Activated CD4-positive, alpha-beta T cell treated with anti-CD3 and anti-CD28 coated beads, Interleukin-2, amount 50 U/mL, for 16 hours (primary cell): ENCODE measurements around the gene TUBAL3.

ENCODE experiments used
- DNase-seq: peaks from one replicate; pipeline ENCODE4 v3.0.0-alpha.2; 2020

The TUBAL3 gene

GRCh38 chr10:5373891-5374611 lies 30.6 kb downstream of the TUBAL3 start:
- DNase-seq, result no peak

- no peak for DNase-seq
These were observed 31.3 kb downstream of the TUBAL3 start for GRCh38 chr10:5373307-5373706.

- DNase-seq, result no peak
These were observed 33.9 kb downstream of the TUBAL3 start for GRCh38 chr10:5370493-5371352.

GRCh38 chr10:5369362-5370158 lies 35.1 kb downstream of the TUBAL3 start:
- DNase-seq, result no peak

- DNase-seq, result no peak
These were observed 38.7 kb downstream of the TUBAL3 start for GRCh38 chr10:5365928-5366327.

- DNase-seq, result no peak
These were observed 39.7 kb downstream of the TUBAL3 start, which contains the start of gene UCN3 for GRCh38 chr10:5364890-5365338. Gene UCN3, plus strand, starts transcription at chr10:5364966. Its CDS starts 8,755 bp downstream, at chr10:5373721.

- no peak for DNase-seq
These were observed 40.3 kb downstream of the TUBAL3 start for GRCh38 chr10:5364374-5364773.

GRCh38 chr10:5362873-5363272 lies 41.8 kb downstream of the TUBAL3 start:
- no peak for DNase-seq

- peak; percentile 4 for DNase-seq
These were observed 42.7 kb downstream of the TUBAL3 start for GRCh38 chr10:5361966-5362365.

GRCh38 chr10:5360318-5360915 lies 44.2 kb downstream of the TUBAL3 start:
- no peak for DNase-seq

GRCh38 chr10:5356302-5356763 lies 48.3 kb downstream of the TUBAL3 start:
- DNase-seq, result peak; percentile 45

GRCh38 chr10:5355594-5356301 lies 48.9 kb downstream of the TUBAL3 start:
- no peak for DNase-seq

- DNase-seq, result no peak
These were observed 50.6 kb downstream of the TUBAL3 start for GRCh38 chr10:5354068-5354467.

GRCh38 chr10:5349362-5349761 lies 55.3 kb downstream of the TUBAL3 start:
- no peak for DNase-seq

GRCh38 chr10:5346881-5347280 lies 57.7 kb downstream of the TUBAL3 start:
- no peak for DNase-seq

GRCh38 chr10:5344746-5345145 lies 59.9 kb downstream of the TUBAL3 start:
- no peak for DNase-seq

- no peak for DNase-seq
These were observed 60.6 kb downstream of the TUBAL3 start for GRCh38 chr10:5343979-5344378.

- peak; percentile 8 for DNase-seq
These were observed 61.1 kb downstream of the TUBAL3 start for GRCh38 chr10:5343561-5343960.
